Embryonic facial prominence (tissue), 1 donor: ENCODE results near the gene PTBP3.
"Not testable (repeated sequence)": the region's sequence is repeated elsewhere in the genome, so short reads cannot be mapped to it uniquely, and the experiment has no call there.

Source experiments
- DNase-seq: peaks from one replicate; pipeline ENCODE4 v3.0.0-alpha.2; 2016; ENCODE audit errors: extremely low spot score

The PTBP3 gene

GRCh38 chr9:112322701-112323377 is 10.6 kb downstream of the PTBP3 start:
- no peak for DNase-seq

GRCh38 chr9:112316258-112316943 is 17.0 kb downstream of the PTBP3 start:
- no peak for DNase-seq

GRCh38 chr9:112315331-112316257 is 17.8 kb downstream of the PTBP3 start:
- no peak for DNase-seq

- no peak for DNase-seq
Measured at GRCh38 chr9:112312139-112312538, 21.3 kb downstream of the PTBP3 start.

GRCh38 chr9:112311497-112311896 is 21.9 kb downstream of the PTBP3 start:
- no peak for DNase-seq

- no peak for DNase-seq
Measured at GRCh38 chr9:112310826-112311225, 22.6 kb downstream of the PTBP3 start.

- DNase-seq, result no peak
Measured at GRCh38 chr9:112308588-112308987, 24.8 kb downstream of the PTBP3 start.

GRCh38 chr9:112301420-112301819 is 32.0 kb downstream of the PTBP3 start:
- no peak for DNase-seq

- DNase-seq, result no peak
Measured at GRCh38 chr9:112299514-112299913, 33.9 kb downstream of the PTBP3 start.

GRCh38 chr9:112296929-112297328 is 36.5 kb downstream of the PTBP3 start:
- no peak for DNase-seq

- no peak for DNase-seq
Measured at GRCh38 chr9:112295174-112295573, 38.2 kb downstream of the PTBP3 start.

- DNase-seq, result no peak
Measured at GRCh38 chr9:112288029-112288428, 45.4 kb downstream of the PTBP3 start.

GRCh38 chr9:112286926-112287325 is 46.5 kb downstream of the PTBP3 start:
- no peak for DNase-seq

GRCh38 chr9:112285056-112285455 is 48.4 kb downstream of the PTBP3 start:
- no peak for DNase-seq

GRCh38 chr9:112283582-112284253 is 49.7 kb downstream of the PTBP3 start:
- no peak for DNase-seq

GRCh38 chr9:112282841-112283240 is 50.6 kb downstream of the PTBP3 start:
- not testable (repeated sequence) for DNase-seq

GRCh38 chr9:112280904-112281303 is 52.5 kb downstream of the PTBP3 start:
- DNase-seq, result no peak

GRCh38 chr9:112279501-112279900 is 53.9 kb downstream of the PTBP3 start:
- DNase-seq, result no peak

- DNase-seq, result no peak
Measured at GRCh38 chr9:112278152-112278551, 55.3 kb downstream of the PTBP3 start.

GRCh38 chr9:112274600-112274999 is 58.8 kb downstream of the PTBP3 start:
- DNase-seq, result no peak

GRCh38 chr9:112273876-112274275 is 59.5 kb downstream of the PTBP3 start:
- DNase-seq, result no peak
